CD8-positive, alpha-beta memory T cell (primary cell): ENCODE data around the gene METTL5. TPM values are rescaled to one million over a fixed set of nuclear protein-coding genes. Genes with fewer than 3 reads are reported as not detected.
"Not testable (repeated sequence)": the region's sequence is repeated elsewhere in the genome, so short reads cannot be mapped to it uniquely, and the experiment has no call there.

Source experiments
- CTCF ChIA-PET: fragments of 350-600 bp; sonication (Branson Sonifier 250); formaldehyde crosslinking; loops from one replicate; lab custom pipeline; 2021; ENCODE audit warnings: antibody characterized with exemption; lab: Charles Lee
- POLR2A ChIA-PET: fragments of 350-600 bp; sonication (Branson Sonifier 250); formaldehyde crosslinking; loops from one replicate; lab custom pipeline; 2021; ENCODE audit warnings: antibody characterized with exemption; lab: Charles Lee
- DNase-seq, 5 donors: peaks; one replicate each; pipeline versions ENCODE4 v3.0.0 to v3.0.0-alpha.2; 2020 to 2022; ENCODE audit warnings: mixed read lengths in 1 of 5
- H3K27ac ChIP-seq: one replicate; pipeline ENCODE4 v1.7.0; 2013; ENCODE audit warnings: low read depth, mild to moderate bottlenecking, low read length, moderate library complexity
- H3K27me3 ChIP-seq: 2 replicates; pipeline ENCODE4 v1.7.0; 2013; ENCODE audit warnings: low read length, mild to moderate bottlenecking; ENCODE audit not compliant: insufficient read depth, poor library complexity, severe bottlenecking
- H3K36me3 ChIP-seq: 2 replicates; pipeline ENCODE4 v1.7.0; 2013; ENCODE audit warnings: mild to moderate bottlenecking, low read length, moderate library complexity; ENCODE audit not compliant: insufficient read depth
- H3K4me1 ChIP-seq: 2 replicates; pipeline ENCODE4 v1.7.0; 2013; ENCODE audit warnings: mild to moderate bottlenecking, low read length, moderate library complexity; ENCODE audit not compliant: insufficient read depth
- H3K4me3 ChIP-seq: 2 replicates; pipeline ENCODE4 v1.7.0; 2013; ENCODE audit warnings: mild to moderate bottlenecking, low read length
- H3K9me3 ChIP-seq: 2 replicates; pipeline ENCODE4 v1.7.0; 2013; ENCODE audit warnings: mild to moderate bottlenecking, low read length
- H3K27ac Mint-ChIP-seq, 8 donors: one replicate each; pipeline ENCODE4 v1.8.0; 2020 to 2021; ENCODE audit warnings: mixed read lengths in 8 of 8, mild to moderate bottlenecking in 6 of 8, inconsistent platforms in 3 of 8, moderate library complexity in 3 of 8
- H3K27me3 Mint-ChIP-seq, 2 donors: one replicate each; pipeline ENCODE4 v1.8.0; 2020 to 2021; ENCODE audit warnings: mixed read lengths in 2 of 2, mild to moderate bottlenecking in 1 of 2, moderate library complexity in 1 of 2
- H3K36me3 Mint-ChIP-seq, 3 donors: one replicate each; pipeline ENCODE4 v1.8.0; 2020 to 2021; ENCODE audit warnings: mixed read lengths in 3 of 3, inconsistent platforms in 1 of 3, mild to moderate bottlenecking in 1 of 3
- H3K4me1 Mint-ChIP-seq, 3 donors: one replicate each; pipeline ENCODE4 v1.8.0; 2020 to 2021; ENCODE audit warnings: mixed read lengths in 3 of 3, inconsistent platforms in 1 of 3, mild to moderate bottlenecking in 1 of 3
- H3K4me3 Mint-ChIP-seq, 7 donors: one replicate each; pipeline ENCODE4 v1.8.0; 2020 to 2021; ENCODE audit warnings: mixed read lengths in 7 of 7, mild to moderate bottlenecking in 6 of 7, moderate library complexity in 4 of 7, inconsistent platforms in 2 of 7
- H3K9me3 Mint-ChIP-seq, 5 donors: one replicate each; pipeline ENCODE4 v1.8.0; 2020 to 2022; ENCODE audit warnings: mixed read lengths in 5 of 5, mild to moderate bottlenecking in 3 of 5, moderate library complexity in 2 of 5, inconsistent platforms in 1 of 5
- polyA plus RNA-seq: library from polyadenylated mRNA; unstranded; fragments of 300-500 nt; fragmentation: Illumina TruSeq; gene quantifications from one replicate; pipeline ENCODE4 v1.2.3, GENCODE V29; 2021
- total RNA-seq, 2 experiments: library from RNA; stranded (reverse); gene quantifications; one replicate each; pipeline ENCODE4 v1.2.3, GENCODE V29; 2021

METTL5 gene
- total and polyA plus RNA-seq, 3 experiments from 2014 or later: 93.0 to 116 (median 100) TPM

DNA sequence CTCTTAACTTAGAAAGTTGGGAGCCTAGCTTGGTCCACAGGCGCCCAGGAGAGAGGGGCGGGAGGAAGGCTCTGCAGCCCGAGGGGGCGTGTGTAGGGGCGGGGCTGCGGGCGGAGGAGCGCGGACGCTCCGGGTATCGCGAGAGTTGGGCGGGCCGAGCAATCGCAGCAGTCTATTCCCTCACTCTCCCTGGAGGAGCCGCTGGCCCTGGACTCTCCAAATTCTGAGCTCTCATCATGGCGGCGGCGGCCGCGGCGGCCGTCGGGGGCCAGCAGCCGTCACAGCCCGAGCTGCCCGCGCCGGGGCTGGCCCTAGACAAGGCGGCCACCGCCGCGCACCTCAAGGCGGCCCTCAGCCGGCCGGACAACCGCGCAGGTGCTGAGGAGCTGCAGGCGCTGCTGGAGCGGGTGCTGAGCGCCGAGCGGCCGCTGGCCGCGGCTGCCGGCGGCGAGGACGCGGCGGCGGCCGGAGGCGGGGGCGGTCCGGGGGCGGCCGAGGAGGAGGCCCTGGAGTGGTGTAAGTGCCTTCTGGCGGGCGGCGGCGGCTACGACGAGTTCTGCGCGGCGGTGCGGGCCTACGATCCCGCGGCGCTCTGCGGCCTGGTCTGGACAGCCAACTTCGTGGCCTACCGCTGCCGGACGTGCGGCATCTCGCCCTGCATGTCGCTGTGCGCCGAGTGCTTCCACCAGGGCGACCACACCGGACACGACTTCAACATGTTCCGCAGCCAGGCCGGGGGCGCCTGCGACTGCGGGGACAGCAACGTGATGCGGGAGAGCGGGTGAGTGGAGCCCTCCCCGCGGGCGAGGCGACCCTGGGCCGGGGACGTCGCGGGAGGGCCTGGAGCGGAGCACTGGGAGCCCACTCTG, 2.8 kb upstream of the METTL5 start, which contains the start of gene UBR3:
UBR3 (plus strand) TSS at position 183 of the 869 bp plus-strand sequence; CDS start at position 237, 54 bp downstream.
- peak within 1 kb of the TSS; percentile 93 to 99 (median 96) for H3K4me3 Mint-ChIP-seq

DNA sequence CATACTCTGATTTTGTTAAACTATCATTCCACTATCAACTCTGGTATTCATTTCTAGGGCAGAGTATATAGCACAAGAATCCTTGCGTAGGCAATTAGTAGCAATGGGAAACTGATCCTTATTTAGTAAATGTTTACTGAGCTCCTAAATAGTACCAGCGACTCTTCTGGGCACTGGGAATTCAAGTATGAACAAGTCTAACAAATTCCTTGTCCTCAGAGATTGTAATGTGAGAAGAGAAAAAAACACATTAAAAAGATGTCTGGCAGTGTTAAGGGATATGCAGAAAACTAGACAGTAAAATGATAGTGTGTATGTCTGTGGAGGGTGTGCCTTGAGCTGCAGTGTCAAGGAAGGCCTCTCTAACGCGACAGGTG, 721 bp downstream of the METTL5 start:
- no peak for DNase-seq
- Mint-ChIP-seq H3K9me3 (no peaks in the 10 kb centered on the region), H3K27me3 (no peaks in the 10 kb centered on the region), H3K4me3 (peak overlapping the region; percentile 88 to 98 (median 95)), H3K4me1 (peaks cover 50 to 79% (median 75%) of the 10 kb centered on the region in 3 donors), H3K27ac (peak overlapping the region; percentile 71 to 93 (median 88)), H3K36me3 (peaks cover 0 to 40% (median 4%) of the 10 kb centered on the region in 3 donors)
- ChIA-PET CTCF (interaction anchor here (1.0 to 3.5 kb wide), 7 partner anchors 9 to 106 kb away, joined by 3 to 14 read pairs (median 6); no protein-coding TSS in a partner anchor), POLR2A (interaction anchor here (0.5 to 2.3 kb wide), 2 partner anchors 25 to 180 kb away, joined by 6 to 15 read pairs; partner anchors contain the start of gene SSB)
- no peaks in the 10 kb centered on the region for H3K27me3 ChIP-seq
- H3K9me3 ChIP-seq: no peaks in the 10 kb centered on the region
- peak overlapping the region; percentile 78 for H3K4me3 ChIP-seq
- H3K27ac ChIP-seq: peak overlapping the region; percentile 79
- H3K36me3 ChIP-seq: peaks cover 3% of the 10 kb centered on the region
- peaks cover 37% of the 10 kb centered on the region for H3K4me1 ChIP-seq

More for the DNA sequence above, 2.8 kb upstream of the METTL5 start, which contains the start of gene UBR3:
- peaks cover 0 to 33% (median 0%) of the 10 kb centered on the region in 3 donors for H3K36me3 Mint-ChIP-seq
- peaks cover 54 to 79% (median 70%) of the 10 kb centered on the region in 3 donors for H3K4me1 Mint-ChIP-seq
- H3K27me3 Mint-ChIP-seq: no peaks in the 10 kb centered on the region
- ChIA-PET POLR2A (interaction anchor here (0.6 to 1.4 kb wide), 7 partner anchors 12 to 243 kb away, joined by 3 to 12 read pairs (median 3); partner anchors contain the start of genes PPIG and SSB), CTCF (interaction anchor here (1.0 to 2.4 kb wide), 7 partner anchors 9 to 102 kb away, joined by 3 to 10 read pairs (median 3); partner anchors contain the start of gene SSB)
- no peaks in the 10 kb centered on the region for H3K9me3 Mint-ChIP-seq
- Histone ChIP-seq H3K4me1 (peaks cover 46% of the 10 kb centered on the region), H3K9me3 (no peaks in the 10 kb centered on the region), H3K4me3 (peak within 1 kb of the TSS; percentile 83), H3K36me3 (no peaks in the 10 kb centered on the region), H3K27ac (peak within 1 kb of the TSS; percentile 58), H3K27me3 (no peaks in the 10 kb centered on the region)
- H3K27ac Mint-ChIP-seq: peak within 1 kb of the TSS; percentile 80 to 96 (median 92)
- DNase-seq: peak; percentile 88 to 92 (median 88)

DNA sequence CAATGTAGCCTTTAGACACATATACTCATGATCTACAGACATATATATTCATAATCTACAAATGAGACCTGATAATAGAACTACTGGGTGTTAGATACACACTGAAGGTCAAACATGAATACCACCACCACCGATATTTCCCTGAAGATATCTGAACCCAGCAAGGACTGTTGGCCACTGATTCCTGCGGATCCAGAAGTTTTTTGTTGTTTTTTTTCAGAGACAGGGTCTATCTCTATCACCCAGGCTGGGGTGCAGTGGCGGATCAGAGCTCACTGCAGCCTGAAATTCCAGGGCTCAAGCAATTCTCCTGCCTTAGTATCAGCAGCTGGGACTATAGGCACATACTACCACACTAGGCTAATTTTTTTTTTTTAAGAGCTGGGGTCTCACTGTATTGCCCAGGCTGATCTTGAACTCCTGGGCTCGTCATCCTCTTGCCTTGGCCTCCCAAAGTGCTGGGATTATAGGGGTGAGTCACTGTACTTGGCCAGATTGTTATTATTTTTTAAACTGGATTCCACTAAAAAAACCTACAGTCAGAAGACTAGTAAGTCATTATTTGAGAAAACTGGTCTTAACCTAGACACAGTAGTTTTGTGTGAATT, 1.8 kb downstream of the METTL5 start:
- Mint-ChIP-seq H3K4me3 (peak overlapping the region; percentile 59 to 86 (median 73)), H3K27me3 (no peaks in the 10 kb centered on the region), H3K4me1 (peaks cover 43 to 76% (median 73%) of the 10 kb centered on the region in 3 donors), H3K9me3 (no peaks in the 10 kb centered on the region), H3K27ac (peak overlapping the region in 7 of 8 donors; percentile 36 to 82 (median 53)), H3K36me3 (peaks cover 6 to 46% (median 10%) of the 10 kb centered on the region in 3 donors)
- H3K27ac ChIP-seq: no peak overlapping the region
- DNase-seq: no peak
- H3K4me1 ChIP-seq: peaks cover 29% of the 10 kb centered on the region
- H3K27me3 ChIP-seq: no peaks in the 10 kb centered on the region
- ChIA-PET CTCF (interaction anchor here (3.5 kb wide), 1 partner anchor 22 kb away, joined by 14 read pairs; no protein-coding TSS in a partner anchor), POLR2A (interaction anchor here (2.3 kb wide), 1 partner anchor 24 kb away, joined by 15 read pairs; the partner anchor contains the start of gene SSB)
- H3K4me3 ChIP-seq: no peak overlapping the region
- peaks cover 8% of the 10 kb centered on the region for H3K36me3 ChIP-seq
- H3K9me3 ChIP-seq: no peaks in the 10 kb centered on the region

DNA sequence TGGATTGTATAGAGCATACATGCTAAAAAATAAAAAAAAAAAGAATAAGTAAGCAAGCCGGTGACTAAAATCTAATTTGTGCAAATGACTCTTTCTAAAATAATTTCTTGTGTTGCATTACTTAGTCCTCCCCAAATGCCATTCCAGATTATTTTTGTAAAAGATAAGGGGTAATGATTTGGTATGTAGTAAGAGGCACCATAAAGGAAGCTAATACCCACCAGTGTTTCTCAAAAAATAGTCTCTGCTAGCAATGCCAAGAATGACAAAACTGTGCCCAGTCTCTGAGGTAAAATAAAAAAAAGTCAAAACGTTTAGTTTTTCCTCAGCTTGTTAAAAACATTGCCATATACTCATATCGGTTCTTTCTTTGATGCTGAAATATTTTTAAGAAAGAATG, 2.7 kb downstream of the METTL5 start:
- peaks cover 12 to 51% (median 16%) of the 10 kb centered on the region in 3 donors for H3K36me3 Mint-ChIP-seq
- Histone ChIP-seq H3K4me3 (no peak overlapping the region), H3K4me1 (peaks cover 29% of the 10 kb centered on the region), H3K9me3 (no peaks in the 10 kb centered on the region), H3K27ac (no peak overlapping the region), H3K36me3 (peaks cover 10% of the 10 kb centered on the region), H3K27me3 (no peaks in the 10 kb centered on the region)
- no peak for DNase-seq
- ChIA-PET CTCF (no interaction called here), POLR2A (no interaction called here)
- peak overlapping the region in 3 of 7 donors; percentile 0 to 34 (median 33) for H3K4me3 Mint-ChIP-seq
- H3K27ac Mint-ChIP-seq: peak overlapping the region in 3 of 8 donors; percentile 2 to 82 (median 62)
- H3K27me3 Mint-ChIP-seq: no peaks in the 10 kb centered on the region
- H3K9me3 Mint-ChIP-seq: peaks cover 0 to 2% (median 0%) of the 10 kb centered on the region in 5 donors
- peaks cover 43 to 79% (median 75%) of the 10 kb centered on the region in 3 donors for H3K4me1 Mint-ChIP-seq

DNA sequence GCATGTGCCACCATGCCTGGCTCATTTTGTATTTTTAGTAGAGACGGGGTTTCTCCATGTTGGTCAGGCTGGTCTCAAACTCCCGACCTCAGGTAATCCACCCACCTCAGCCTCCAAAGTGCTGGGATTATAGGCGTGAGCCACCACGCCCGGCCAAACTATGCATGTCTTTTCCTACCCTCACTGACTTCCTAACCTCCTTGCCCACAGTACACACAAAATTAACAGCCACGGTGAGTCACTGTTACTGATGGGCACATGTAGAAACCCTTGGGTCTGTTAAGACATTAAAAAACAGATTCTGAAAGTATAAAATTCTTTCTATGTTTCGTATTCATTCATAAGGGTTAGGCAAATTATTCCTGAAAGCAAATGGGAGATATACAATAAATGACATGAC, 4.6 kb downstream of the METTL5 start:
- H3K9me3 ChIP-seq, CTCF ChIA-PET, H3K27ac ChIP-seq, H3K4me3 ChIP-seq, H3K27me3 Mint-ChIP-seq, POLR2A ChIA-PET, H3K27me3 ChIP-seq, H3K9me3 Mint-ChIP-seq, DNase-seq: not testable (repeated sequence)
- Histone ChIP-seq H3K4me1 (peaks cover 27% of the 10 kb centered on the region), H3K36me3 (peaks cover 16% of the 10 kb centered on the region)
- Mint-ChIP-seq H3K27ac (peak overlapping the region in 6 of 8 donors; percentile 14 to 78 (median 38)), H3K4me3 (peak overlapping the region in 2 of 7 donors; percentile 20 to 37), H3K4me1 (peaks cover 43 to 81% (median 79%) of the 10 kb centered on the region in 3 donors), H3K36me3 (peaks cover 20 to 70% (median 24%) of the 10 kb centered on the region in 3 donors)

DNA sequence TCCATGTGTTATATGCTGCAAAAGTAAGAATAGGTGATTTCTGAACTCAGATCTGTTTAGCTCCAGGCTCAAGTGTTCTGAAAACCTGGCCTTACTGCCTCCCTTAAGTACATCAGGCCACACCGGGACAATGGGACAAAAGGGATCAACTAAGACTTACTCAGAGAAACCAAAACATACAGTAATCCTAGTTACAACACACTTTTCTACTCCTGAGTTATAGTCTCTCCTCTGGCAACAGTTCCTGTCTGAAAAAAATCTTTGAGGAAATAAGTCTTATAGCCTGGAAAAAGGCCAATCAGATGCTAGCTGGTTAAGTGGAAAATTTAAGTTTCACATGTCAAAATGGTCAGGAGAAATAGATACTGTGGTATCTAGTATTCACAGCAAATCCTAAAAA, 5.6 kb downstream of the METTL5 start:
- peaks cover 23% of the 10 kb centered on the region for H3K4me1 ChIP-seq
- H3K36me3 ChIP-seq: peaks cover 20% of the 10 kb centered on the region
- H3K27me3 Mint-ChIP-seq: no peaks in the 10 kb centered on the region
- H3K4me3 ChIP-seq: no peak overlapping the region
- ChIA-PET POLR2A (no interaction called here), CTCF (interaction anchor here (1.1 kb wide), 1 partner anchor 8 kb away, joined by 4 read pairs; the partner anchor contains the start of gene UBR3)
- H3K36me3 Mint-ChIP-seq: peaks cover 20 to 71% (median 24%) of the 10 kb centered on the region in 3 donors
- H3K27me3 ChIP-seq: no peaks in the 10 kb centered on the region
- H3K27ac Mint-ChIP-seq: peak overlapping the region in 5 of 8 donors; percentile 5 to 58 (median 43)
- H3K27ac ChIP-seq: no peak overlapping the region
- H3K4me1 Mint-ChIP-seq: peaks cover 37 to 75% (median 72%) of the 10 kb centered on the region in 3 donors
- no peak overlapping the region for H3K4me3 Mint-ChIP-seq
- peaks cover 0 to 2% (median 0%) of the 10 kb centered on the region in 5 donors for H3K9me3 Mint-ChIP-seq
- no peaks in the 10 kb centered on the region for H3K9me3 ChIP-seq
- DNase-seq: no peak

DNA sequence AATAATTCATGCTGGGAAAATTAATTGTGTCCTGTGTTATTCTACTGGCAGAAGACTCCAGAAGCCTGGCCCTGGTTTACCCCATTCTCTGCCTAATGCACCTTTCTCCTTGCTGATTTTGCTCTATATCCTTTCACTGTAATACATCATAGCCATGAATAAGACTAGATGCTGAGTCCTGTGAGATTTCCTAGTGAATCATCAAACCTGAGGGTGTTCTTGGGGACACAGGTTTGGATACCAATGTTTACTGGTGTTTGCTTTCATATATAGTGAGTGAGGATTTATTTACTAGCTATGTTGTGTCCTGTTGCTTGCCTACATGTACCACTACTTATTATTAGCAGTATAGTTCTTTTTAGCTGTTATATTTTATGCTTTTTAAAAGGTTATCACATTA, 6.5 kb downstream of the METTL5 start:
- H3K36me3 ChIP-seq: peaks cover 24% of the 10 kb centered on the region

More for the DNA sequence above, 6.5 kb downstream of the METTL5 start:
- no peak for DNase-seq
- Mint-ChIP-seq H3K9me3 (peaks cover 0 to 2% (median 0%) of the 10 kb centered on the region in 5 donors), H3K27ac (peak overlapping the region in 3 of 8 donors; percentile 8 to 28 (median 13)), H3K4me1 (peaks cover 30 to 66% (median 64%) of the 10 kb centered on the region in 3 donors), H3K27me3 (no peaks in the 10 kb centered on the region), H3K36me3 (peaks cover 20 to 75% (median 24%) of the 10 kb centered on the region in 3 donors), H3K4me3 (no peak overlapping the region)
- ChIA-PET POLR2A (no interaction called here), CTCF (interaction anchor here (1.1 kb wide), 1 partner anchor 9 kb away, joined by 4 read pairs; the partner anchor contains the start of gene UBR3)
- Histone ChIP-seq H3K4me1 (peaks cover 15% of the 10 kb centered on the region), H3K27ac (no peak overlapping the region), H3K27me3 (no peaks in the 10 kb centered on the region), H3K9me3 (no peaks in the 10 kb centered on the region), H3K4me3 (no peak overlapping the region)
